HL-60 (cell line): ENCODE measurements around the gene HMCN1.
A peak's percentile ranks its signal among the peaks of the same experiment; 100 is the strongest.

Experiments
- DNase-seq, 2 experiments: peaks; one replicate each; pipeline ENCODE4 v3.0.0-alpha.2; 2010 to 2020; ENCODE audit warnings: low read depth in 1 of 2, low spot score in 1 of 2
- H3K27ac ChIP-seq: fragments of 250-450 bp; sonication (Bioruptor Pico); replicated peaks from 2 replicates; pipeline ENCODE4 v1.5.1; 2020; ENCODE audit warnings: mild to moderate bottlenecking, moderate library complexity
- H3K27me3 ChIP-seq: fragments of 250-450 bp; sonication (Bioruptor Pico); 2 replicates; pipeline ENCODE4 v1.5.1; 2021; ENCODE audit warnings: mild to moderate bottlenecking, moderate library complexity; ENCODE audit not compliant: insufficient read depth, poor library complexity, severe bottlenecking
- H3K4me3 ChIP-seq: replicated peaks from 2 replicates; pipeline ENCODE4 v1.5.1; 2011; ENCODE audit warnings: mild to moderate bottlenecking, control low read depth, low read length; ENCODE audit not compliant: insufficient read depth
- CTCF ChIP-seq: IDR thresholded peaks from one replicate; pipeline ENCODE4 v1.5.1; 2011; ENCODE audit warnings: low read length, control low read depth, inconsistent platforms; ENCODE audit not compliant: insufficient read depth
- GABPA ChIP-seq: IDR thresholded peaks from 2 replicates; pipeline ENCODE4 v1.6.1; 2012; ENCODE audit warnings: low read depth
- POLR2AphosphoS5 ChIP-seq: IDR thresholded peaks from 2 replicates; pipeline ENCODE4 v1.6.1; 2012; ENCODE audit warnings: low read depth
- REST ChIP-seq: IDR thresholded peaks from 2 replicates; pipeline ENCODE4 v1.6.1; 2012; ENCODE audit warnings: low read depth; ENCODE audit not compliant: insufficient replicate concordance
- SPI1 ChIP-seq: IDR thresholded peaks from 2 replicates; pipeline ENCODE4 v1.6.1; 2012; ENCODE audit warnings: low read depth, mild to moderate bottlenecking, borderline replicate concordance

HMCN1 gene

GRCh38 chr1:185926588-185926987, 192.4 kb downstream of the HMCN1 start:
- TF ChIP-seq CTCF, result no peak
- no peak for TF ChIP-seq SPI1
- TF ChIP-seq POLR2AphosphoS5, result no peak
- no peak for TF ChIP-seq REST
- no peak for TF ChIP-seq GABPA
- Histone ChIP-seq H3K27me3 (no peaks in the 10 kb centered on the region), H3K4me3 (no peak overlapping the region), H3K27ac (no peak overlapping the region)
- no peak for DNase-seq

GRCh38 chr1:185929776-185930175, 195.6 kb downstream of the HMCN1 start:
- no peak for DNase-seq
- Histone ChIP-seq H3K27ac (no peak overlapping the region), H3K4me3 (no peak overlapping the region), H3K27me3 (no peaks in the 10 kb centered on the region)
- TF ChIP-seq REST, result no peak
- no peak for TF ChIP-seq SPI1
- TF ChIP-seq CTCF, result no peak
- TF ChIP-seq GABPA, result no peak

- H3K27me3 ChIP-seq, result no peaks in the 10 kb centered on the region
- TF ChIP-seq SPI1, result peak; percentile 42; the same call in 1 of the 2 replicates
- no peak for TF ChIP-seq POLR2AphosphoS5
- no peak for DNase-seq
- no peak overlapping the region for H3K27ac ChIP-seq
- H3K4me3 ChIP-seq, result no peak overlapping the region
These were observed 197.2 kb downstream of the HMCN1 start for GRCh38 chr1:185931438-185931837.

GRCh38 chr1:185933580-185933979, 199.4 kb downstream of the HMCN1 start:
- DNase-seq, result no peak
- Histone ChIP-seq H3K4me3 (no peak overlapping the region), H3K27ac (no peak overlapping the region), H3K27me3 (no peaks in the 10 kb centered on the region)
- TF ChIP-seq REST (no peak), GABPA (no peak), CTCF (no peak), POLR2AphosphoS5 (no peak), SPI1 (no peak)
